B cell (primary cell): ENCODE measurements around the gene APOB.

Experiments used
- EZH2 ChIP-seq: IDR thresholded peaks from 2 replicates; pipeline ENCODE4 v1.6.1; 2012; ENCODE audit warnings: borderline replicate concordance, low read depth, mild to moderate bottlenecking, moderate library complexity, low read length; ENCODE audit not compliant: insufficient read depth, poor library complexity, severe bottlenecking
- TF ChIP-seq, protein P1 (sequence below): fragments of 200-600 bp; IDR thresholded peaks from one replicate; pipeline ENCODE4 v1.8.0; 2022; ENCODE audit warnings: antibody characterized with exemption, mild to moderate bottlenecking

- TF ChIP-seq, protein P1, sequence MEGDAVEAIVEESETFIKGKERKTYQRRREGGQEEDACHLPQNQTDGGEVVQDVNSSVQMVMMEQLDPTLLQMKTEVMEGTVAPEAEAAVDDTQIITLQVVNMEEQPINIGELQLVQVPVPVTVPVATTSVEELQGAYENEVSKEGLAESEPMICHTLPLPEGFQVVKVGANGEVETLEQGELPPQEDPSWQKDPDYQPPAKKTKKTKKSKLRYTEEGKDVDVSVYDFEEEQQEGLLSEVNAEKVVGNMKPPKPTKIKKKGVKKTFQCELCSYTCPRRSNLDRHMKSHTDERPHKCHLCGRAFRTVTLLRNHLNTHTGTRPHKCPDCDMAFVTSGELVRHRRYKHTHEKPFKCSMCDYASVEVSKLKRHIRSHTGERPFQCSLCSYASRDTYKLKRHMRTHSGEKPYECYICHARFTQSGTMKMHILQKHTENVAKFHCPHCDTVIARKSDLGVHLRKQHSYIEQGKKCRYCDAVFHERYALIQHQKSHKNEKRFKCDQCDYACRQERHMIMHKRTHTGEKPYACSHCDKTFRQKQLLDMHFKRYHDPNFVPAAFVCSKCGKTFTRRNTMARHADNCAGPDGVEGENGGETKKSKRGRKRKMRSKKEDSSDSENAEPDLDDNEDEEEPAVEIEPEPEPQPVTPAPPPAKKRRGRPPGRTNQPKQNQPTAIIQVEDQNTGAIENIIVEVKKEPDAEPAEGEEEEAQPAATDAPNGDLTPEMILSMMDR, result no peak
- no peak for TF ChIP-seq EZH2
Measured at GRCh38 chr2:20960003-20960402, 83.9 kb downstream of the APOB start.
